Activated CD8-positive, alpha-beta memory T cell treated with anti-CD3 and anti-CD28 coated beads, Interleukin-2, amount 50 U/mL, for 1 hour (primary cell): ENCODE results near the gene TGM4.

Experiments
- DNase-seq: peaks from one replicate; pipeline ENCODE4 v3.0.0-alpha.2; 2020; ENCODE audit errors: extremely low read depth

The TGM4 gene

DNA sequence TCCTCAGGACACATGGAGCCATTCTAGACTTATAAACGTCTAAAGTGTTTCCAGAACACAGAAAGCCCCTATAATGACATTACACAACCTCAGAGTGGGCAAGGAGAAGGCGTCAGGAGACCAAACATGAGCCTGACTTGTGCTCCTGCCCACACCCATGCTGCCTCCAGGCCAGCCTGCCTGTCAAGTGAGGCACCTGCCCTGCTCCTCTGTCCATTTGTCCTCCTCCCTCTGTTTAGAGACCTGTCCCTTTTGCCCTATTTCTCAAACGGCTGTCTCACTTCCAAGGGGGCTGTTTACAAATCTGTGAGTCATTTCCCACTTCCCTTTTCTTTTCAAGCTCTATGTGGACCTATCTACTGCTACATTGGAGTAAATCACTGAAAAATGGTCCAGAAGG is 80.6 kb downstream of the TGM4 start:
- DNase-seq = no peak

DNA sequence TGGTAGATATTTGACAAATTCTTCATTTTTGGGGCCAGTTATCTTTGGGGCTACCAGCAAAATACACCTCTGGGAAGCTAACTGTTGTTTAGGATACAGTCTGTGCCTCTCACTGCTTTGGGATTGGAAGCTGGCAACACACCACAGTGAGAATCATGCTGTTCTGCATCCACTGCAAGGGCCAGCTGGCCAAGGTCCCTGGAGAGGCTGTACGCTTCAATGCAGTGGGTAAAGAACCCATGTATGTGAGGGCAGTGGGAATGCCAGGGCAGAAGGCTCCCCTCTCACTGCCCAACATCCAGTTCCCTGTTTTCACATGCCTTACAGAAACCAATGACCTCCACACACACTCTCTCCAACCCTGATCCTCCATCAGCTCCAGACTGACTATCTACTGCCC is 81.5 kb downstream of the TGM4 start:
- DNase-seq = no peak

- DNase-seq = no peak
Observed at GRCh38 chr3:44957986-44958385, 83.6 kb downstream of the TGM4 start.

- DNase-seq = no peak
Observed at GRCh38 chr3:44958386-44958785, 84.0 kb downstream of the TGM4 start.

DNA sequence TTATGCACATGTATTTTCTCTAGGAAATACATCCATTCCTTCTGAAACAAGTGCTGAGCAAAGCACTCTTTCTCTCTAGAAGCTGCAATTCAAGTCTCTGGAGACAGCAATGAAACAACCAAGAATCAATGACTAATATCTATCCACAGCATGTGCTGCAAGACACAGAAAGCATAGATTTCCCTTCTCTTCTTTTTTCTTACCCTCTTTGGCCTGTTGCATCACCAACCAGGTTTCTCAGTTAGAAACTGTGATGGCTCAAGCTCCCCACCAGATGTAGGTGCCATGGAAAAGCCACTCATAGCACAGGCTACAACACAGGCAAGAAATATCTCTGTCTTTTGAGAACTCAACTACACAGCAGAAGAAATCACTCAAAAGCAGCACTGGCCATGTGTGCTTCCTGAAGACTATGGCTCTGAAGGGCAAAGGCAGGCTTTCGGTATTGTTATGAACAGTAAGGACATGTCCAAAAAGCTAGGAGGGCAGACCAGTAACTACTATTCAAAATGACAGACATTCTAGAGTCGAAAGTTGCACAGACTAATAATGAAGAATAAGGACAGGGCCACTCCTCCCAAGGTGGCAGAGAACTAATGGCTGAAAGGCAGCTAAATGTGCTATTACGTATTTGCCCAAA is 86.1 kb downstream of the TGM4 start:
- no peak for DNase-seq

GRCh38 chr3:44961888-44962287 is 87.5 kb downstream of the TGM4 start:
- no peak for DNase-seq

DNA sequence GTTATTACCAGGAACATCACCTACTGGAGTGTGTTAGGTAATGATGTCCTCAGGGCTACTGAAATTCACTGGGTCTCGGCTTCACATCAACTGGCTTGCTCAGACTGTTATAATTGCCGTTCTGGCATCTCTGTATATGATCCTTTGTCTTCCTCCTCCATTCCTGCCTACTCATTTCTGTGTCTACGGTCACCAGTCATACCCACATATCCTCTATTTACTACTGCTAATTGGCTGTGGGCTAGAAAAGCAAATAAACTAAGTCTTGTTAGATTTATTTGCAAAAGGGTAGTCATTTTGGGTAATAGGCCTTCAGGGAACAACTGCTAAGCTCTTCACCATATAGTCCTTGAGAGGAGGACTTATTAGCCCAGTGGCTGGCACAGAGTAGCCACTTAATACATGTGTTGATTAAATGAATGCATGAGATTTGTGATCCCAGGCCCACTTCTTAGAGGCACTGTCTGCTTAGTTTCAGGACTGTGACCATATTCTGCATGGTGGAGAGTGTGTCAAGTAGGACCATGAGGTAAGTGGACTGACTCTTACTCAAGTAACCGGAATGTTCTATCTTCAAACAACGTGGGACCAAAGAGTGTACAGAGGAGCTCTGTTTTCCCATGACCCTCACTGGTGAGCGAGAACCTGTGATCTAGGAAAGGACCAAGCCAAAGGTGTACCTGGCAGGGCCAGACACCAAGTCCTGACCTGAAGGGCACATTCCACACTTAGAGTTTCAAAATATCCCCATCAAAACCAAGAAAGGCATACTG is 88.4 kb downstream of the TGM4 start:
- DNase-seq = no peak

DNA sequence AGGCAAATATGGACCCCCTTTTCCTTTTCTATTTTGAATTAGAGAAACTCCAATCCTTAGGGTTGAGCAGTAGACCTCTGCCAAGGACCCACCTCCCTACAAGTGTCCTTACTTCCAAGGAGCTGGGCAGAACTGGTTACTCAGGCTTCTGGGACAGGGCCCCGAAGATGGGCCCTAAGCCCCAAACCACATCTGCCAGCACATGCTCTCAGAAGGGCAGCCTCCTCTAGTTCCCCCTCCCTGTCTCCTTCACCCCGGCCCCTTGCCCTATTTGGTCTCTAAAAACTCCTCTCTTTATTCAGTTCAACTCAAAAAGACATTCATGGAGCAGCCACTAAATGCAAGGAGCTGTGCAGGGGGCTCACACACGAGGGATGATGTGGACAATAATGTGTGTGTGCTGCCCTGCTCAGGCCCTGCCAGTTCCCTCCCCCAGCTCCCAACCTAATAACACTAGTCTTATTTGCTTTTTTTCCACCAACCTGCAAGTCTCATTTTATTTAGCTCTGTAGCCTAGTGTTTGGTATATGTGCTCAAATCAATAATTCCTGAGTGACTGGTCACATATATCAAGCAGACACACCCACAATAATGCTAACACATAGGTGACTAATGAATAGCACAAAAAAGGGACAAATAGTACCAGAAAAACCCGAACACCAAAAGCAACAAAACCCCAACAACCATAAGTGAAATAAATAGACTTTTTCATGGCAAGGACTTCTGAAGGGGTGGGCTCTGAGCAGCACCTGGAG is 89.3 kb downstream of the TGM4 start:
- no peak for DNase-seq
